SK-N-MC (cell line): ENCODE results near the gene ZNF780B.

ENCODE experiments used
- DNase-seq: peaks from one replicate; pipeline ENCODE4 v3.0.0-alpha.2; 2011; ENCODE audit warnings: low read depth, low spot score
- H3K27ac ChIP-seq: fragments of 200-600 bp; sonication (generic); 2 replicates; pipeline ENCODE4 v1.5.1; 2016; ENCODE audit warnings: mixed run types
- H3K36me3 ChIP-seq: fragments of 200-600 bp; sonication (generic); 2 replicates; pipeline ENCODE4 v1.6.1; 2017; ENCODE audit warnings: antibody characterized with exemption, low read length, mixed read lengths; ENCODE audit not compliant: insufficient read depth
- H3K4me3 ChIP-seq: fragments of 200-600 bp; sonication (generic); 2 replicates; pipeline ENCODE4 v1.5.1; 2016
- H3K9ac ChIP-seq: fragments of 200-600 bp; sonication (generic); 2 replicates; pipeline ENCODE4 v1.8.0; 2017; ENCODE audit warnings: mixed run types, mixed read lengths; ENCODE audit not compliant: insufficient read length
- H3K9me3 ChIP-seq: fragments of 200-600 bp; sonication (generic); 2 replicates; pipeline ENCODE4 v1.6.1; 2017; ENCODE audit warnings: low read depth, mild to moderate bottlenecking, antibody characterized with exemption, low read length, moderate library complexity, mixed read lengths
- EZH2 ChIP-seq: fragments of 200-600 bp; sonication (generic); IDR thresholded peaks from one replicate; pipeline ENCODE4 v1.6.1; 2017; ENCODE audit warnings: antibody characterized with exemption
- FOXP2 ChIP-seq: optimal IDR thresholded peaks from 2 replicates; pipeline ENCODE3; 2011; ENCODE audit warnings: mild to moderate bottlenecking, moderate library complexity; ENCODE audit not compliant: insufficient read depth; ENCODE audit errors: extremely low read length, control extremely low read depth
- POLR2AphosphoS5 ChIP-seq: IDR thresholded peaks from 2 replicates; pipeline ENCODE4 v1.6.1; 2012; ENCODE audit warnings: mild to moderate bottlenecking, low read depth, low read length, borderline replicate concordance

ZNF780B gene

DNA sequence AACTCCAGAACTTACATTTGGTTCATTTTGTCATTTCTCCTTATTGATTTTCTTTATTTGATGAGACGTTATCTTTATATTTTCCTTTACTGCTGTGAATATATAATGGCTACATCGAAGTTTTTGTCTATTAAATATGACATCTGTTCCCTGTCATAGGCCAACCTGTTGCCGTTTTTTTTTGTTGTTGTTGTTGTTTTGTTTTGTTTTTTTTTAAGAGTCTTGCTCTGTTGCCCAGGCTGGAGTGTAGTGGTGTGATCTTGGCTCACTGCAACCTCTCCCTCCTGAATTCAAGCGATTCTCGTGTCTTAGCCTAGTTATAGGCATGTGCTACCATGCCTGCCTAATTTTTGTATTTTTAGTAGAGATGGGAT is 29.4 kb downstream of the ZNF780B start:
- Histone ChIP-seq H3K9me3 (peaks cover 35% of the 10 kb centered on the region), H3K4me3 (no peak overlapping the region), H3K36me3 (no peaks in the 10 kb centered on the region), H3K27ac (no peak overlapping the region), H3K9ac (no peak overlapping the region)
- no peak for DNase-seq
- no peak for TF ChIP-seq FOXP2
- TF ChIP-seq EZH2, result no peak
- no peak for TF ChIP-seq POLR2AphosphoS5

GRCh38 chr19:40025938-40026596 is 30.0 kb downstream of the ZNF780B start:
- no peak overlapping the region for H3K27ac ChIP-seq
- no peaks in the 10 kb centered on the region for H3K36me3 ChIP-seq
- no peak overlapping the region for H3K4me3 ChIP-seq
- no peak overlapping the region for H3K9ac ChIP-seq
- no peak for DNase-seq
- peaks cover 33% of the 10 kb centered on the region for H3K9me3 ChIP-seq
- TF ChIP-seq FOXP2, result no peak
- TF ChIP-seq EZH2, result no peak
- no peak for TF ChIP-seq POLR2AphosphoS5

GRCh38 chr19:40023969-40024368 is 32.1 kb downstream of the ZNF780B start:
- peaks cover 24% of the 10 kb centered on the region for H3K9me3 ChIP-seq
- no peak overlapping the region for H3K9ac ChIP-seq
- no peak for TF ChIP-seq POLR2AphosphoS5
- no peak for TF ChIP-seq FOXP2
- no peak for TF ChIP-seq EZH2
- no peak overlapping the region for H3K27ac ChIP-seq
- H3K4me3 ChIP-seq, result no peak overlapping the region
- no peaks in the 10 kb centered on the region for H3K36me3 ChIP-seq
- no peak for DNase-seq

- Histone ChIP-seq H3K36me3 (peaks cover 45% of the 10 kb centered on the region), H3K4me3 (no peak overlapping the region), H3K9ac (no peak overlapping the region), H3K27ac (no peak overlapping the region), H3K9me3 (peaks cover 35% of the 10 kb centered on the region)
- TF ChIP-seq EZH2 (no peak), POLR2AphosphoS5 (no peak), FOXP2 (no peak)
- DNase-seq, result no peak
Observed at GRCh38 chr19:40013991-40014390, 42.0 kb downstream of the ZNF780B start.

DNA sequence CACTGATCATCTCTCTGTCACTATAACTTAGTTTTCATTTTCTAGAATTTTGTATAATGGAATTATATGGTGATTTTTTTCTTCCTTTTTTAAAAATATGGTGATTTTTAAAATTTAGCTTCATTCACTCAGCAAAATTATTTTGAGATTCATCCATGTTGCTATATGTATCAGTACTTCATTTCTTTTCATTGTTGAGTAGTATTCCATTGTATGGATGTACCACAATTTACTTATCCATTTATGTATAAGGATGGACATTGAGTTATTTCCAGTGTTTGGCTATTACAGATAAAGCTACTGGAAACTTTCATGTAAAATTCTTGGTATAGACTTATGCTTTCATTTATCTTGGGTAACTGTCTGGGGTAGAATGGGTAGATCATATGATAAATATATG is 46.4 kb downstream of the ZNF780B start:
- peaks cover 17% of the 10 kb centered on the region for H3K9me3 ChIP-seq
- no peak for TF ChIP-seq POLR2AphosphoS5
- TF ChIP-seq FOXP2, result no peak
- no peak for TF ChIP-seq EZH2

DNA sequence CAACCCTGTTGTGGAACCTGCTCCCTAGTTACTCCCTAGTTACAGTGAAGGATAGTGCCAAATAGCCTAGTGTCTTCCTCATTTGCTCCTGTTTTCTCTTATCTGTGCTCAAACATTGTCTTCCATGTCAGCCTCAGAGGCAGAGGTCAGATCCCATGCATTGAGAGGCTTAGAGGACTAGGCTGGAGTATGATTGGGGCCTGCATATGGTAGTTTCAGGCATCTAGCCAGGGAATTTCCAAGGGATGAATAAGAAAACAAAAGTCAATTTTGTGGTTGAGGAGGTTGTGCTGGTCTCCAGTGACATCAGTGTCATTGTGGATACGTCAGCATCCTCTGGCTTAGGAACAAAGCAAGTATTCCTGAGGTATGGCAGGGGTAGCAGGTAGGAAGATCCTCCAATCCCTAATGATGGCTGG is 49.7 kb downstream of the ZNF780B start:
- peaks cover 28% of the 10 kb centered on the region for H3K36me3 ChIP-seq

More for the DNA sequence above, 46.4 kb downstream of the ZNF780B start:
- Histone ChIP-seq H3K9ac (no peak overlapping the region), H3K4me3 (no peak overlapping the region), H3K27ac (no peak overlapping the region), H3K36me3 (peaks cover 57% of the 10 kb centered on the region)
- no peak for DNase-seq

GRCh38 chr19:40005691-40006272 is 50.2 kb downstream of the ZNF780B start:
- Histone ChIP-seq H3K4me3 (no peak overlapping the region), H3K9ac (no peak overlapping the region), H3K27ac (no peak overlapping the region), H3K36me3 (peaks cover 28% of the 10 kb centered on the region), H3K9me3 (peaks cover 8% of the 10 kb centered on the region; the same call in 1 of the 2 replicates)
- TF ChIP-seq FOXP2 (no peak), POLR2AphosphoS5 (no peak), EZH2 (no peak)
- DNase-seq, result no peak

More for the DNA sequence above, 49.7 kb downstream of the ZNF780B start:
- DNase-seq, result no peak
- no peak overlapping the region for H3K9ac ChIP-seq
- no peak overlapping the region for H3K4me3 ChIP-seq
- H3K27ac ChIP-seq, result no peak overlapping the region
- TF ChIP-seq FOXP2 (no peak), POLR2AphosphoS5 (no peak), EZH2 (no peak)
- H3K9me3 ChIP-seq, result peaks cover 8% of the 10 kb centered on the region; the same call in 1 of the 2 replicates

DNA sequence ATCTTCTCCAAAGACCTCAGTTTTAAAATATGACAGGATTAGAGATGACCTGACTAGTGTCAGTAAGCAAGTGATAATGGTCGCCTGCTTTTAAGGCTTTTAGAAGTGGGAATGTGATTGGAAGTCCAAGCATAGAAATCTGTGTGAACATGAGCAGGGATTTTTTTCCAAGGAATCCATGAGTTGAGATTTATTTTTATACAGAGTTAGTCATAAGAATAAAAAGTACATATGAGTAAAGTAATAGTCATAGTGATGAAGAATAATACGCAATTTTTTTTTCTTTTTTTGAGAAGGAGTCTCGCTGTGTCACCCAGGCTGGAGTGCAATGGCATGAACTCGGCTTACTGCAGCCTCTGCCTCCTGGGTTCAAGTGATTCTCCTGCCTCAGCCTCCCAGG is 57.5 kb downstream of the ZNF780B start:
- H3K4me3 ChIP-seq, result no peak overlapping the region
- no peaks in the 10 kb centered on the region for H3K36me3 ChIP-seq
- no peaks in the 10 kb centered on the region for H3K9me3 ChIP-seq
- no peak overlapping the region for H3K27ac ChIP-seq
- TF ChIP-seq FOXP2 (no peak), POLR2AphosphoS5 (no peak), EZH2 (no peak)
- no peak overlapping the region for H3K9ac ChIP-seq
- DNase-seq, result no peak
